H1 (cell line): ENCODE results near the gene EMX2. TPM values are rescaled to one million over a fixed set of nuclear protein-coding genes. Genes with fewer than 3 reads are reported as not detected.

ENCODE experiments used
- CTCF ChIA-PET: fragments of 300-600 bp; sonication (Branson Sonifier 250); formaldehyde crosslinking; loops from one replicate; lab custom pipeline; 2021; ENCODE audit not compliant: partially characterized antibody; lab: Charles Lee
- POLR2A ChIA-PET: fragments of 300-600 bp; sonication (Branson Sonifier 250); formaldehyde crosslinking; loops from one replicate; lab custom pipeline; 2021; ENCODE audit warnings: inconsistent platforms; ENCODE audit not compliant: partially characterized antibody; lab: Charles Lee
- DNase-seq, 2 experiments: peaks; one replicate each; pipeline versions ENCODE4 v3.0.0 to v3.0.0-alpha.2; 2010 to 2022; ENCODE audit warnings: low spot score in 2 of 2, low read depth in 1 of 2, mixed read lengths in 1 of 2
- FAIRE-seq: peaks from 2 replicates; lab custom pipeline; 2011; peaks lifted over from hg19 to GRCh38; lab: Jason Lieb, UNC
- H2AFZ ChIP-seq: 2 replicates; pipeline ENCODE4 v1.8.1; 2012; ENCODE audit warnings: low read length, inconsistent platforms
- H2AK5ac ChIP-seq: 2 replicates; pipeline ENCODE4 v1.6.1; 2013; ENCODE audit warnings: low read depth, low read length
- H2BK120ac ChIP-seq: replicated peaks from 2 replicates; pipeline ENCODE3; 2013; ENCODE audit warnings: low read depth, low read length, inconsistent platforms
- H2BK12ac ChIP-seq: 2 replicates; pipeline ENCODE4 v1.6.1; 2013; ENCODE audit warnings: low read depth, low read length
- H2BK15ac ChIP-seq: 2 replicates; pipeline ENCODE4 v1.6.1; 2013; ENCODE audit warnings: low read length
- H2BK20ac ChIP-seq: 2 replicates; pipeline ENCODE4 v1.6.1; 2013; ENCODE audit warnings: low read length
- H2BK5ac ChIP-seq: 2 replicates; pipeline ENCODE4 v1.6.1; 2013; ENCODE audit warnings: low read depth, low read length
- H3K14ac ChIP-seq: 2 replicates; pipeline ENCODE4 v1.6.1; 2013; ENCODE audit warnings: inconsistent platforms; ENCODE audit not compliant: insufficient read length
- H3K18ac ChIP-seq: 2 replicates; pipeline ENCODE4 v1.6.1; 2013; ENCODE audit warnings: low read length; ENCODE audit errors: extremely low read depth
- H3K23ac ChIP-seq: 2 replicates; pipeline ENCODE4 v1.6.1; 2013; ENCODE audit warnings: inconsistent platforms; ENCODE audit not compliant: insufficient read length
- H3K23me2 ChIP-seq: 2 replicates; pipeline ENCODE4 v1.6.1; 2013; ENCODE audit warnings: low read depth, low read length
- H3K27ac ChIP-seq: 2 replicates; pipeline ENCODE4 v1.6.1; 2011; ENCODE audit warnings: low read depth, low read length, inconsistent platforms
- H3K27me3 ChIP-seq, 4 experiments: replicated peaks in 1 of 4; 1 replicate in 1 of 4; 2 replicates in 3 of 4; pipeline versions ENCODE4 v1.6.1 to v1.8.1; 2011 to 2013; ENCODE audit warnings: low read length in 3 of 4, mild to moderate bottlenecking in 3 of 4, inconsistent platforms in 2 of 4, mixed read lengths in 2 of 4, moderate library complexity in 1 of 4; ENCODE audit not compliant: control insufficient read depth in 3 of 4, insufficient read depth in 3 of 4; ENCODE audit errors: extremely low read depth in 1 of 4
- H3K36me3 ChIP-seq, 4 experiments: 2 replicates each; pipeline versions ENCODE4 v1.6.1 to v1.8.1; 2011 to 2013; ENCODE audit warnings: mild to moderate bottlenecking in 4 of 4, low read length in 3 of 4, moderate library complexity in 2 of 4, control low read depth in 1 of 4, inconsistent platforms in 1 of 4; ENCODE audit not compliant: insufficient read depth in 4 of 4, control insufficient read depth in 2 of 4
- H3K4ac ChIP-seq: replicated peaks from 2 replicates; pipeline ENCODE3; 2013; ENCODE audit warnings: low read length, low read depth, mixed read lengths, inconsistent platforms; ENCODE audit not compliant: insufficient read length
- H3K4me1 ChIP-seq, 4 experiments: replicated peaks in 1 of 4; 1 replicate in 1 of 4; 2 replicates in 3 of 4; pipeline versions ENCODE4 v1.6.1 to v1.8.1; 2011 to 2013; ENCODE audit warnings: low read length in 3 of 4, inconsistent platforms in 2 of 4, mixed read lengths in 1 of 4; ENCODE audit not compliant: insufficient read depth in 4 of 4, control insufficient read depth in 3 of 4
- H3K4me2 ChIP-seq, 2 experiments: 2 replicates each; pipeline versions ENCODE4 v1.6.1 to v1.8.1; 2011 to 2013; ENCODE audit warnings: low read depth in 2 of 2, low read length in 2 of 2, control low read depth in 1 of 2, inconsistent platforms in 1 of 2, mild to moderate bottlenecking in 1 of 2; ENCODE audit not compliant: insufficient read depth in 1 of 2
- H3K4me3 ChIP-seq, 4 experiments: fragments of 200-600, 300-600 bp in 1 of 4; sonication (generic), shearing (Covaris generic), sonication (Bioruptor Twin) in 1 of 4; 2 replicates each; pipeline versions ENCODE4 v1.5.1 to v1.8.1; 2011 to 2016; ENCODE audit warnings: low read length in 4 of 4, low read depth in 3 of 4, control low read depth in 2 of 4, inconsistent platforms in 2 of 4, mild to moderate bottlenecking in 2 of 4, mixed read lengths in 1 of 4, moderate library complexity in 1 of 4; ENCODE audit not compliant: insufficient read depth in 2 of 4; ENCODE audit errors: extremely low read depth in 1 of 4
- H3K56ac ChIP-seq: replicated peaks from 2 replicates; pipeline ENCODE3; 2013; ENCODE audit warnings: low read depth, mild to moderate bottlenecking, mixed read lengths, low read length, inconsistent platforms; ENCODE audit not compliant: insufficient read length
- H3K79me1 ChIP-seq: 2 replicates; pipeline ENCODE4 v1.6.1; 2013; ENCODE audit warnings: low read depth, low read length, control low read depth
- H3K79me2 ChIP-seq, 2 experiments: 2 replicates each; pipeline versions ENCODE4 v1.6.1 to v1.8.1; 2012 to 2013; ENCODE audit warnings: low read length in 2 of 2, mild to moderate bottlenecking in 2 of 2, inconsistent platforms in 1 of 2; ENCODE audit not compliant: insufficient read depth in 2 of 2, control insufficient read depth in 1 of 2
- H3K9ac ChIP-seq, 4 experiments: replicated peaks in 1 of 4; 1 replicate in 1 of 4; 2 replicates in 3 of 4; pipeline versions ENCODE4 v1.6.1 to v1.8.1; 2011 to 2013; ENCODE audit warnings: low read depth in 3 of 4, low read length in 3 of 4, control low read depth in 2 of 4, mild to moderate bottlenecking in 2 of 4, moderate library complexity in 2 of 4, inconsistent platforms in 1 of 4; ENCODE audit errors: extremely low read depth in 1 of 4
- H3K9me3 ChIP-seq, 2 experiments: 2 replicates each; pipeline versions ENCODE4 v1.6.1 to v1.8.1; 2012 to 2013; ENCODE audit warnings: mild to moderate bottlenecking in 2 of 2, moderate library complexity in 2 of 2, control low read depth in 1 of 2, inconsistent platforms in 1 of 2, low read depth in 1 of 2, low read length in 1 of 2, mixed read lengths in 1 of 2; ENCODE audit not compliant: insufficient read depth in 2 of 2
- H4K20me1 ChIP-seq, 2 experiments: replicated peaks in 1 of 2; 2 replicates each; pipeline versions ENCODE3 to v1.8.1; 2011 to 2013; ENCODE audit warnings: inconsistent platforms in 2 of 2, low read length in 2 of 2, mild to moderate bottlenecking in 1 of 2; ENCODE audit not compliant: insufficient read depth in 2 of 2, control insufficient read depth in 1 of 2
- H4K5ac ChIP-seq: 2 replicates; pipeline ENCODE4 v1.6.1; 2013; ENCODE audit warnings: low read length, low read depth, mixed read lengths, inconsistent platforms; ENCODE audit not compliant: insufficient read length
- H4K8ac ChIP-seq: 2 replicates; pipeline ENCODE4 v1.8.0; 2013; ENCODE audit warnings: mild to moderate bottlenecking, moderate library complexity, low read length, inconsistent platforms; ENCODE audit not compliant: insufficient read depth; ENCODE audit errors: extremely low read depth
- H4K91ac ChIP-seq: replicated peaks from 2 replicates; pipeline ENCODE3; 2013; ENCODE audit warnings: low read length, mixed read lengths, inconsistent platforms; ENCODE audit not compliant: insufficient read length
- BRCA1 ChIP-seq: IDR thresholded peaks from 2 replicates; pipeline ENCODE4 v1.6.1; 2012; ENCODE audit warnings: low read depth, low read length, improper control_type of control experiment
- CHD2 ChIP-seq: IDR thresholded peaks from 2 replicates; pipeline ENCODE4 v1.6.1; 2012; ENCODE audit warnings: low read length, improper control_type of control experiment
- GTF2F1 ChIP-seq: IDR thresholded peaks from 2 replicates; pipeline ENCODE4 v1.6.1; 2012; ENCODE audit warnings: low read depth, low read length, improper control_type of control experiment, borderline replicate concordance
- KDM5A ChIP-seq: fragments of 200-600 bp; IDR thresholded peaks from 2 replicates; pipeline ENCODE4 v1.7.1; 2012; ENCODE audit warnings: mild to moderate bottlenecking, low read length, inconsistent platforms, mixed read lengths
- SIN3A ChIP-seq, 2 experiments: IDR thresholded peaks in 1 of 2; conservative IDR thresholded peaks in 1 of 2; 2 replicates each; pipeline ENCODE4 v1.6.1; 2011 to 2012; ENCODE audit warnings: low read length in 2 of 2, improper control_type of control experiment in 1 of 2, low read depth in 1 of 2, mild to moderate bottlenecking in 1 of 2
- SIRT6 ChIP-seq: IDR thresholded peaks from one replicate; pipeline ENCODE4 v1.7.1; 2012; ENCODE audit warnings: low read length, inconsistent platforms
- TBP ChIP-seq: IDR thresholded peaks from 2 replicates; pipeline ENCODE4 v1.6.1; 2011; ENCODE audit warnings: low read depth, low read length, improper control_type of control experiment
- YY1 ChIP-seq: IDR thresholded peaks from 2 replicates; pipeline ENCODE4 v1.6.1; 2011; ENCODE audit warnings: low read depth, mild to moderate bottlenecking, low read length
- ZNF274 ChIP-seq: IDR thresholded peaks from 2 replicates; pipeline ENCODE4 v1.7.0; 2012; ENCODE audit warnings: low read length, borderline replicate concordance; ENCODE audit errors: extremely low read depth
- WGBS, 2 experiments: shearing (Covaris generic) in 1 of 2; methylation state at CpG; one replicate each; pipeline versions ENCODE4 v1.1.6 to v1.1.7; 2013 to 2015; ENCODE audit warnings: low lambda C conversion rate in 2 of 2, mixed read lengths in 2 of 2, inconsistent platforms in 1 of 2, low coverage in 1 of 2, missing lambda C conversion rate in 1 of 2; ENCODE audit not compliant: insufficient replicate concordance in 2 of 2, insufficient coverage in 1 of 2, insufficient read length in 1 of 2; ENCODE audit errors: extremely low coverage in 1 of 2, missing lambda C conversion rate in 1 of 2; 5-methylcytosine and 5-hydroxymethylcytosine counted together
- polyA plus RNA-seq, 7 experiments: library from polyadenylated mRNA; depleted of rRNA in 3 of 7; stranded (reverse) in 5 of 7; unstranded in 2 of 7; fragments of >200 nt in 5 of 7; fragments of 200-250 nt in 2 of 7; gene quantifications; 1 replicate in 5 of 7; 2 replicates in 1 of 7; 4 replicates in 1 of 7; pipeline versions ENCODE4 v1.2.1 to v1.2.3, GENCODE V29; 2011 to 2013; ENCODE audit warnings: missing spikeins in 2 of 7, mixed read lengths in 2 of 7
- total RNA-seq: library from RNA; stranded (reverse); fragmentation: NEBNext Ultra II Directional; extraction: Animal tissue kit (Norgen Biotek cat#: 25700); gene quantifications from 2 replicates; pipeline ENCODE4 v1.2.1, GENCODE V29; 2021
- TF ChIP-seq, protein P1 (sequence below), 3 experiments: IDR thresholded peaks; 1 replicate in 2 of 3; 2 replicates in 1 of 3; pipeline versions ENCODE4 v1.5.1 to v1.6.1; 2011; ENCODE audit warnings: low read length in 3 of 3, mild to moderate bottlenecking in 3 of 3, inconsistent platforms in 2 of 3, low read depth in 1 of 3, moderate library complexity in 1 of 3; ENCODE audit not compliant: insufficient read depth in 1 of 3; ENCODE audit errors: control extremely low read depth in 1 of 3
- TF ChIP-seq, protein P2 (sequence below): IDR thresholded peaks from 2 replicates; pipeline ENCODE4 v1.6.1; 2011; ENCODE audit warnings: low read length, improper control_type of control experiment

EMX2 gene
- total and polyA plus RNA-seq, 2 of the 8 experiments (the other 6 are each of a cell fraction or from before 2014, with no cell fraction given) = not detected

DNA sequence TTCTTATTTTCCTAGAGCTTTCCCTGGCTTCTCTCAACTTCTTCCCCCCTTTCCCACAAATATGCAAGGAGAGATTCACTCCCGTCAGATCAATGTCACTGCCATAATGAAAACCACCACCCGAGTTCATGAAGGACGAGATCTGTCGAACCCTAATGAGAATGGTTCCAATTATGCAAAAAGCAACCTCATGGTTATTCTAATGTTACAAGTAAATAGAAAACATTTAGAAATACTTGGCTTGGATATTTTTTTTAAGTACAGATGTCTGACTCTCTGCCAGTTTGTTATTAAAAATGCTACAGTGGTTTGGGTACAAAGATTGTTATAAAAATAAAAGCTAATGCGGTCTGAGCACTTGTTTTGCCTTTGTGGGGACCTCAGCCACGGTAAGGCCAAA is 25.9 kb upstream of the EMX2 start:
- Histone ChIP-seq H2BK120ac (no peak overlapping the region), H3K56ac (no peak overlapping the region), H3K18ac (no peak overlapping the region), H3K23ac (no peak overlapping the region), H2AK5ac (no peak overlapping the region), H3K27me3 (no peaks in the 10 kb centered on the region; a peak in 2 of 7 replicates), H4K5ac (no peak overlapping the region), H3K4ac (no peak overlapping the region), H3K79me1 (no peaks in the 10 kb centered on the region), H3K79me2 (no peaks in the 10 kb centered on the region), H4K20me1 (no peaks in the 10 kb centered on the region), H3K4me2 (no peak overlapping the region), H3K9me3 (no peaks in the 10 kb centered on the region), H2BK20ac (no peak overlapping the region), H3K4me1 (peaks cover 0 to 3% (median 0%) of the 10 kb centered on the region in 4 experiments; a peak in 2 of 7 replicates), H2BK15ac (no peak overlapping the region), H3K27ac (no peak overlapping the region), H3K4me3 (no peak overlapping the region), H4K91ac (no peak overlapping the region), H2BK12ac (no peak overlapping the region), H2AFZ (no peak overlapping the region), H4K8ac (no peak overlapping the region), H3K14ac (no peak overlapping the region), H3K9ac (no peak overlapping the region), H3K36me3 (no peaks in the 10 kb centered on the region), H2BK5ac (no peak overlapping the region), H3K23me2 (no peaks in the 10 kb centered on the region)
- WGBS, 2 experiments = 88% methylated on average over 6 of the region's 6 CpGs; no CpG with 5 or more reads in 1 of the 2 experiments
- no peak for DNase-seq
- no peak for FAIRE-seq
- ChIA-PET POLR2A (no interaction called here), CTCF (interaction anchor here (1.0 to 1.5 kb wide), 2 partner anchors 11 to 13 kb away, joined by 3 to 4 read pairs; no protein-coding TSS in a partner anchor)
- TF ChIP-seq BRCA1 (no peak), ZNF274 (no peak), TBP (no peak), SIN3A (conservative IDR thresholded peaks at IDR 0.05 in 1 of 2, IDR thresholded peaks at IDR 0.05 in 1 of 2; ENCODE audit: low read depth in 1 of 2, low read length in 2 of 2) (no peak), CHD2 (no peak), KDM5A (no peak), YY1 (no peak), SIRT6 (no peak), GTF2F1 (no peak)
- TF ChIP-seq, protein P1, sequence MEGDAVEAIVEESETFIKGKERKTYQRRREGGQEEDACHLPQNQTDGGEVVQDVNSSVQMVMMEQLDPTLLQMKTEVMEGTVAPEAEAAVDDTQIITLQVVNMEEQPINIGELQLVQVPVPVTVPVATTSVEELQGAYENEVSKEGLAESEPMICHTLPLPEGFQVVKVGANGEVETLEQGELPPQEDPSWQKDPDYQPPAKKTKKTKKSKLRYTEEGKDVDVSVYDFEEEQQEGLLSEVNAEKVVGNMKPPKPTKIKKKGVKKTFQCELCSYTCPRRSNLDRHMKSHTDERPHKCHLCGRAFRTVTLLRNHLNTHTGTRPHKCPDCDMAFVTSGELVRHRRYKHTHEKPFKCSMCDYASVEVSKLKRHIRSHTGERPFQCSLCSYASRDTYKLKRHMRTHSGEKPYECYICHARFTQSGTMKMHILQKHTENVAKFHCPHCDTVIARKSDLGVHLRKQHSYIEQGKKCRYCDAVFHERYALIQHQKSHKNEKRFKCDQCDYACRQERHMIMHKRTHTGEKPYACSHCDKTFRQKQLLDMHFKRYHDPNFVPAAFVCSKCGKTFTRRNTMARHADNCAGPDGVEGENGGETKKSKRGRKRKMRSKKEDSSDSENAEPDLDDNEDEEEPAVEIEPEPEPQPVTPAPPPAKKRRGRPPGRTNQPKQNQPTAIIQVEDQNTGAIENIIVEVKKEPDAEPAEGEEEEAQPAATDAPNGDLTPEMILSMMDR (IDR thresholded peaks at IDR 0.05; ENCODE audit: control extremely low read depth in 1 of 3, insufficient read depth in 1 of 3, low read depth in 1 of 3, low read length in 3 of 3) = no peak
- TF ChIP-seq, protein P2, sequence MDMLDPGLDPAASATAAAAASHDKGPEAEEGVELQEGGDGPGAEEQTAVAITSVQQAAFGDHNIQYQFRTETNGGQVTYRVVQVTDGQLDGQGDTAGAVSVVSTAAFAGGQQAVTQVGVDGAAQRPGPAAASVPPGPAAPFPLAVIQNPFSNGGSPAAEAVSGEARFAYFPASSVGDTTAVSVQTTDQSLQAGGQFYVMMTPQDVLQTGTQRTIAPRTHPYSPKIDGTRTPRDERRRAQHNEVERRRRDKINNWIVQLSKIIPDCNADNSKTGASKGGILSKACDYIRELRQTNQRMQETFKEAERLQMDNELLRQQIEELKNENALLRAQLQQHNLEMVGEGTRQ = no peak
